Brain microvascular endothelial cell (primary cell): Measurements from ENCODE around the gene RGS12.

Experiments
- DNase-seq: peaks from one replicate; pipeline ENCODE4 v3.0.0-alpha.2; 2020
- H3K27ac ChIP-seq: fragments of 250-450 bp; sonication (Bioruptor Pico); 2 replicates; pipeline ENCODE4 v1.5.1; 2020; ENCODE audit warnings: mild to moderate bottlenecking, moderate library complexity
- H3K27me3 ChIP-seq: fragments of 250-450 bp; sonication (Bioruptor Pico); replicated peaks from 2 replicates; pipeline ENCODE4 v1.5.1; 2020; ENCODE audit warnings: mild to moderate bottlenecking
- H3K36me3 ChIP-seq: fragments of 250-450 bp; sonication (Bioruptor Pico); replicated peaks from 2 replicates; pipeline ENCODE4 v1.5.1; 2020; ENCODE audit warnings: mild to moderate bottlenecking
- H3K4me3 ChIP-seq: 2 replicates; pipeline ENCODE4 v1.5.1; 2011; ENCODE audit warnings: low read depth, mild to moderate bottlenecking, control low read depth, low read length, moderate library complexity
- in situ Hi-C: cut with HindIII; loops from 2 replicates; pipeline ENCODE4 v1.10.0; 2017; ENCODE audit warnings: low sequenced_read_pairs, low pct_ligation_motif_present
- TF ChIP-seq, protein P1 (sequence below): IDR thresholded peaks from 2 replicates; pipeline ENCODE4 v1.5.1; 2011; ENCODE audit warnings: low read depth, mild to moderate bottlenecking, moderate library complexity, low read length, control low read depth, inconsistent platforms; ENCODE audit errors: missing control alignments

Gene RGS12

DNA sequence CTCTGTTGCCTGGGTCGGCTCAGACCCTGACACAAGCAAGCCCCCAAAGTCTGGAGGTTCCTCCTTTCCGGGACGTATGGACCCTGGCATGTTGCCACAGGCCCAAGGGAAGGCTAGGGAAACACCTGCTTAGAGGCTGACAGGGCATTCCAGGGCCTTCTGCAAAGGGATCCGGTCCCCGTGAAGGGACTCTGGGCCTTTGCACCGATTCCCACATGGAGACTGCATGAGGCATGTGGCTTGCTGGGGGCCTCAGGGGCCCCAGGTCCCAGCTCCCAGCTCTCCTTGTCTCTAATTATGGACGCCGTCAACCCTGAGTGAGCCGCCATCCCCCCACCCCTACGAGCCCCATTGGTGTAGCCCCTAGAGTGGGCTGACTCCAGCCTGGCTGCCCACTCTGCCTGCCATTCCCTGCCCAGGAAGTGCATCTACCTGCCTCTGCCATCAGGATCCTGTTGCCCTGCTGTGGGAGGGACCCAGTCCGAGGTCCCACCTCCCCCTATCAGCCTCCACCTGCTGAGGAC is 4.2 kb upstream of the RGS12 start:
- in situ Hi-C loops: no loop called here

DNA sequence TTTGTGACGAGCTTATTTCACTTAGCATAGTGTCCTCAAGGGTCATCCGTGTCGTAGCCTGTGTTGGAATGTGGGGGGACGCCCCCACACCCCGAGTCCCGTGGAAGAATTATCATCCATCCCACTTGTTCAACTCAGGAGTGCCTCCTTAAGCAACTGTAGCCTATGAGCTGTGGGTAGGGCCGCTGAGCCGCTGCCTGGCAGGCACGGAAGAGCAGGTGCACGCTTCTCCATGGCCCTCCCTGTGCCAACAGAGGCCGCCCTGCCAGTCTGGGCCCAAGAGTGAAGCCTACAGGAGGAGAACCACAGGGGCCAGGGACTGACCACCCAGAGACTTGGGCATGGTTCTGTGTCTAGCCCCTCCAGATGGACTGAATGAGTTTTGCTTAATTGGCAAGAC is 2.3 kb upstream of the RGS12 start:
- in situ Hi-C loops: no loop called here
- H3K27me3 ChIP-seq: peaks cover 4% of the 10 kb centered on the region
- no peaks in the 10 kb centered on the region for H3K36me3 ChIP-seq
- H3K4me3 ChIP-seq: no peak overlapping the region
- no peak for DNase-seq
- TF ChIP-seq, protein P1, sequence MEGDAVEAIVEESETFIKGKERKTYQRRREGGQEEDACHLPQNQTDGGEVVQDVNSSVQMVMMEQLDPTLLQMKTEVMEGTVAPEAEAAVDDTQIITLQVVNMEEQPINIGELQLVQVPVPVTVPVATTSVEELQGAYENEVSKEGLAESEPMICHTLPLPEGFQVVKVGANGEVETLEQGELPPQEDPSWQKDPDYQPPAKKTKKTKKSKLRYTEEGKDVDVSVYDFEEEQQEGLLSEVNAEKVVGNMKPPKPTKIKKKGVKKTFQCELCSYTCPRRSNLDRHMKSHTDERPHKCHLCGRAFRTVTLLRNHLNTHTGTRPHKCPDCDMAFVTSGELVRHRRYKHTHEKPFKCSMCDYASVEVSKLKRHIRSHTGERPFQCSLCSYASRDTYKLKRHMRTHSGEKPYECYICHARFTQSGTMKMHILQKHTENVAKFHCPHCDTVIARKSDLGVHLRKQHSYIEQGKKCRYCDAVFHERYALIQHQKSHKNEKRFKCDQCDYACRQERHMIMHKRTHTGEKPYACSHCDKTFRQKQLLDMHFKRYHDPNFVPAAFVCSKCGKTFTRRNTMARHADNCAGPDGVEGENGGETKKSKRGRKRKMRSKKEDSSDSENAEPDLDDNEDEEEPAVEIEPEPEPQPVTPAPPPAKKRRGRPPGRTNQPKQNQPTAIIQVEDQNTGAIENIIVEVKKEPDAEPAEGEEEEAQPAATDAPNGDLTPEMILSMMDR: no peak
- no peak overlapping the region for H3K27ac ChIP-seq

More for the DNA sequence above, 4.2 kb upstream of the RGS12 start:
- H3K36me3 ChIP-seq: no peaks in the 10 kb centered on the region
- TF ChIP-seq, protein P1: no peak
- H3K27me3 ChIP-seq: peaks cover 4% of the 10 kb centered on the region
- no peak overlapping the region for H3K4me3 ChIP-seq
- H3K27ac ChIP-seq: no peak overlapping the region
- no peak for DNase-seq

DNA sequence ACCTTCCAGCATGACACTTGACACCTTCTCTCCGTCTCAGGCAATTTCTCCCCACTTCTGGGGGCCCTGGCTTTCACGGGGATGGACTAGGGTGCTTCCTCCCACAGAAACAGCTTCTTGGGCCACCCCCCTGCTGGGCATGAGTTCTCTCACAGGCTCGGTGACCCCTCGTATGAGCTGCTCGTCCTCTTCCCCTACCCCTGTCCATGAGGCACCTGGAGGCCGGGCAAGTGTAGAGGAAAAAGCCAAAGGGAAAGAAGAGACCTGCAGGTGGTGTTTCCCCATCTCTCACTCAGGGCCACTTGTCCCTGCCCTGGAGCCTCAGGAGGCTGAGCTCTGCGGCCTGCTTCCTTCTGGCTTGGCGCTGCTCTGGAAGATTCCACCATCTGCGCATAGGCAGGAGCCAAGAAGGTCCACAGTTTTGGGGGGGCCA is 1.9 kb upstream of the RGS12 start:
- DNase-seq: no peak
- TF ChIP-seq, protein P1: no peak
- H3K4me3 ChIP-seq: no peak overlapping the region
- H3K36me3 ChIP-seq: no peaks in the 10 kb centered on the region
- no peak overlapping the region for H3K27ac ChIP-seq
- in situ Hi-C loops: no loop called here
- peaks cover 4% of the 10 kb centered on the region for H3K27me3 ChIP-seq

DNA sequence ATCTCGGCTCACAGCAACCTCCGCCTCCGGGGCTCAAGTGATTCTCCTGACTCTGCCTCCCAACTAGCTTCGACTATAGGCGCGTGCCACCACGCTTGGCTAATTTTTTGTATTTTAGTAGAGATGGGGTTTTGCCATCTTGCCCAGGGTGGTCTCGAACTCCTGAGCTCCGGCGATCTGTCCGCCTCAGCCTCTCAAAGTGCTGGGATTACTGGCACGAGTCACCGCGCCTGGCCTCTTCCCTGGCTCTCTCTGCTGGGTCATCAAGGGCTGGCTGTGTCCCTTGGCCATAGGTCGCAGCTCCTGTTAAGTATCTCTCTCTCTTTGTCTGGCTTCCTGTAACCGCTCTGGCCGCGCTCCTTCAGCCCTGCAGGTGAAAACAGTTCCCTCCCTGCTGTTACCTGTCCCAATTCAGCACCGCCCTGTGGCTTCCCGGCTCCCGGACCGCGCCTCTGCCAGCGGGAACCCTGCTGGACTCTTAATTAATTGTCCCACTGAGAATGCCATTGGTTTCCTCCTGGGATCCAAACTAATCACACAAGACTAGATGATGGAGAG is 1.3 kb upstream of the RGS12 start:
- Histone ChIP-seq H3K27me3 (peaks cover 4% of the 10 kb centered on the region), H3K4me3 (peak overlapping the region; percentile 76), H3K36me3 (no peaks in the 10 kb centered on the region), H3K27ac (no peak overlapping the region)
- TF ChIP-seq, protein P1: no peak
- in situ Hi-C loops: no loop called here
- no peak for DNase-seq

DNA sequence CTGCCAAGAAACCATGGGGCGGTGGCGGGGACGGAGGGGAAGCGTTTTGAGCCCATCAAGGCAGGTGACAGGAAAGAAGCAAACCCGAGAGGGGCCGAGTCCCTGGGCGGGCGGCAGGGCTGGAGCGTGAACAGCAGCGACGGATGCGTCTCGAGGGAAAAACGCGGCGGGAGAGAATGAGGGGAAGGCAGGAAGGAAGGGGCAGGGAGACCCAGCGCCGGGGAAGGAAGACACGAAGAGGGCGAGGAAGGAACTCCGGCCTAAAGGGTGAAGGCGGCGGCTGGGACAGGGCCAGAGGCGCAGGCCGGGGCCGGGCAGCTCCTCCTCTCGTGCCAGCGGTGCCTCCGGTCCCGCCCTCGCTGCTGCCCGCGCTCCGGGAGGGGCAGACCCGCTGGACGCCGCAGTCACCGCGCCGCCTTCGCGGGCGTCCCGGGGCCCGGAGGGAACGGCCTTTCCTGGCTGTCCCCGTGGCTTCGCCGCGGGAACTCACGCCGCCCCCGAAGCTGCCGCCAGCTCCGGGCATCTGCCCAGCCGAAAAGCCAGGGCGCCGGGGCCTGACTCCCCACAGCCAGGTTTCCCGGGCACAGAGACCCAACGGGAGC is 751 bp upstream of the RGS12 start:
- Histone ChIP-seq H3K27me3 (no peaks in the 10 kb centered on the region), H3K4me3 (peak overlapping the region; percentile 76), H3K27ac (peak overlapping the region; percentile 47), H3K36me3 (no peaks in the 10 kb centered on the region)
- DNase-seq: no peak
- TF ChIP-seq, protein P1: no peak
- in situ Hi-C loops: no loop called here
